GM08714 (cell line): ENCODE measurements around the gene FHDC1.

Experiments
- H3K4me3 ChIP-seq: fragments of 200-500 bp; sonication (Bioruptor generic); 2 replicates; pipeline ENCODE4 v1.5.1; 2014; ENCODE audit warnings: mild to moderate bottlenecking, low read length, inconsistent platforms
- ZNF274 ChIP-seq: IDR thresholded peaks from 2 replicates; pipeline ENCODE4 v1.6.1; 2012; ENCODE audit warnings: mild to moderate bottlenecking, low read depth, low read length

FHDC1 gene

DNA sequence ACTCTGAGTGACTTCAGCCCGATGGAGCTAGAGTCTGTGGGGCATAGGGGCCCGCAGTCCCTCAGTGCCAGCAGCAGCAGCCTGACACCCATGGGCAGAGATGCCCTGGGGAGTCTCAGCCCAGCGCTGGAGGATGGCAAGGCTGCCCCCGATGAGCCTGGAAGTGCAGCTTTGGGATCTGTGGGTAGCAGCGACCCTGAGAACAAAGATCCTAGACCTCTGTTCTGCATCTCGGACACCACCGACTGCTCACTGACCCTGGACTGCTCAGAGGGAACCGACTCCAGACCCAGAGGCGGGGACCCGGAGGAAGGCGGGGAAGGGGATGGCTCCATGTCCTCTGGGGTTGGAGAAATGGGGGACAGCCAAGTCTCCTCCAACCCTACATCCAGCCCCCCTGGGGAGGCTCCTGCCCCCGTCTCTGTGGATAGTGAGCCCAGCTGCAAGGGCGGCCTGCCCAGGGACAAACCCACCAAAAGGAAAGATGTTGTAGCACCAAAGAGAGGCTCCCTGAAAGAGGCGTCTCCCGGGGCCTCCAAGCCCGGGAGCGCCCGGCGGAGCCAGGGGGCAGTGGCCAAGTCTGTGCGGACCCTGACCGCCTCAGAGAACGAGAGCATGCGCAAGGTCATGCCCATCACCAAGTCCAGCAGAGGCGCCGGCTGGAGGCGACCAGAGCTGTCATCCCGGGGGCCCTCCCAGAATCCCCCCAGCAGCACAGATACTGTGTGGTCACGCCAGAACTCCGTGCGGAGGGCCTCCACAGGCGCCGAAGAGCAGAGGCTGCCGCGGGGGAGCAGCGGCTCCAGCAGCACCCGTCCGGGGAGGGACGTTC, 39.5 kb downstream of the FHDC1 start:
- H3K4me3 ChIP-seq: no peak overlapping the region

GRCh38 chr4:152976212-152976761, 40.2 kb downstream of the FHDC1 start:
- no peak overlapping the region for H3K4me3 ChIP-seq
- no peak for TF ChIP-seq ZNF274

More for the DNA sequence above, 39.5 kb downstream of the FHDC1 start:
- TF ChIP-seq ZNF274: no peak

GRCh38 chr4:152979731-152980330, 43.7 kb downstream of the FHDC1 start:
- no peak for TF ChIP-seq ZNF274
- H3K4me3 ChIP-seq: no peak overlapping the region

GRCh38 chr4:152981278-152981677, 45.2 kb downstream of the FHDC1 start:
- H3K4me3 ChIP-seq: no peak overlapping the region
- TF ChIP-seq ZNF274: no peak

DNA sequence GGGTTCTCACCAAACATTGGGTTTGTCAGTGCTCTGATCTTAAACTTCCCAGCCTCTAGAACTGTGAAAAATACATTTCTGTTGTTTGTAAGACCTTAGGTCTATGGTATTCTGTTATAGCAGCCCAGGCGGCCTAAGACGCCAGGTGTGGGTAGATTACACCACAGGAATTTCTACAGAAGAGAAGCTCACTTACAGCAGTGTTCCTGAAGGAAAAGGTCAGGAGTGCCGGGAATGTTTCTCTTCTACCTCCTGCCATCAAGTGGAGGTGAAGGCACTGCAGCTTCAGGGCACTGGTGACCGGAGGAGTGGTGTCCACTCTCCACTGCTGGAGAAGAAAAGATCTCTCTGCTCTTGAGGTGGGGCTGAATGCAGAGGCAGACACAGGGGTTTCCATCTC, 45.7 kb downstream of the FHDC1 start:
- TF ChIP-seq ZNF274: no peak
- H3K4me3 ChIP-seq: no peak overlapping the region

GRCh38 chr4:152983221-152983620, 47.1 kb downstream of the FHDC1 start:
- TF ChIP-seq ZNF274: no peak
- no peak overlapping the region for H3K4me3 ChIP-seq

GRCh38 chr4:152983774-152984411, 47.8 kb downstream of the FHDC1 start:
- TF ChIP-seq ZNF274: no peak
- no peak overlapping the region for H3K4me3 ChIP-seq

DNA sequence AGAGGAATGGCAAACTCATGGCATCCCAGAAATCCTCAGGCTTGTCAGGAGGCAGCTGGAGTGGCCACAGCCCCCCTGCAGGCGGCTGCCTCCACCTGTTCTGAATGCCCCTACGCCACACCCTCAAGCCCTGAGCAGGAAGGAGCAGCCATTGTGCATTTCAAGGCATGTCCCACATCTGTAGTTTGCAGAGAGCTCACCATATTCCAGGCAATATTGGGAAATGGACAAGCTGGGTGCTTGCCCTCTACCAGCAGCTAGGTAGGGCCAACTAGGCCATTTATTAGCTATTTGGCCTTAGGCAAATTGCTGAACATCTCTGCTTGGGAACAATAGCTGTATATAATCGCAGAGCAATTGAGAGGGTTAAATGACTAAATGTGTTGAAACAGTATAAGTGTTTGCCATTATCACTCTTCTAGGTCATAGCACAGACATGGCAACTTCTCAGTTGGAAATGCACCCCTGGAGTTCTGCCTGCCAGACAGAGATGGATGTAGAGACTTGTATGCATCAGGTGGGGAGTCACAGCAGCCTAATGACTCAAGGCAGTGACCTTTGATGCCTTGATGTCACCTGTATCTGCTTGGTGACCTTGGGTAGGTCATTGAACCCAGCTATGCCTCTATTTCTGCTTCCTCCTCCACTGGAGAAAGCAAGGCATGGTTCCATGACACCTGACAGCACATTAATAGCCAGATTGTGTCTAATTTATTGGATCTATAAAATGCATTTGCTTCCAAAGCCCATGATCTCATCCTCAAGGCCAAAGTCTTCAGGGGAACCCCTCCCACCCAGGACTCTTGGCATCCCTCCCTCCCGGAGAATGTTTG, 52.8 kb downstream of the FHDC1 start:
- no peak for TF ChIP-seq ZNF274
- H3K4me3 ChIP-seq: no peak overlapping the region

DNA sequence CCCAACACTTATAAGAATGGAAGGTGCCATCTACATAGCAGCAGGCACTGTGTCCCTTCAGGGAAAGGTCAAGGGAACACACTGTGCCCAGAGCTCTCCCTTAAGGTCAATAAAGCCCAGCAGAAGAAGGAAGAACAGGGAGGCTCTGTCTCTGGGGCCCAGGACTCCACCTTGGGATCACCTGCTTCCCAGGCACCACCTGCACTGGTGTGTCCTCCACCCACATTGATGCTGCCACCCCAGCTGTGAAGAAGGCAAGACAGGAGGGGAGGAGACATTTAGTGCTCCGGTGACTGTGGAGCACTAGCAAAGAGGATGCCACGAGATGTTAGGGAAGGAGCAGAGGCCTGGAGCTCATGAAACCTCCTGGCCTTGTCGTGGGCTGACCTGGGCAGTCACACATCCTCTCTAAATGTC, 53.4 kb downstream of the FHDC1 start:
- no peak for TF ChIP-seq ZNF274
- no peak overlapping the region for H3K4me3 ChIP-seq

- no peak for TF ChIP-seq ZNF274
Measured at GRCh38 chr4:152990471-152991131, 54.5 kb downstream of the FHDC1 start.

GRCh38 chr4:152991398-152991797, 55.3 kb downstream of the FHDC1 start:
- no peak for TF ChIP-seq ZNF274
- H3K4me3 ChIP-seq: no peak overlapping the region

More at GRCh38 chr4:152990471-152991131, 54.5 kb downstream of the FHDC1 start:
- no peak overlapping the region for H3K4me3 ChIP-seq

- TF ChIP-seq ZNF274: no peak
- no peak overlapping the region for H3K4me3 ChIP-seq
Measured at GRCh38 chr4:152992027-152992426, 55.9 kb downstream of the FHDC1 start.

DNA sequence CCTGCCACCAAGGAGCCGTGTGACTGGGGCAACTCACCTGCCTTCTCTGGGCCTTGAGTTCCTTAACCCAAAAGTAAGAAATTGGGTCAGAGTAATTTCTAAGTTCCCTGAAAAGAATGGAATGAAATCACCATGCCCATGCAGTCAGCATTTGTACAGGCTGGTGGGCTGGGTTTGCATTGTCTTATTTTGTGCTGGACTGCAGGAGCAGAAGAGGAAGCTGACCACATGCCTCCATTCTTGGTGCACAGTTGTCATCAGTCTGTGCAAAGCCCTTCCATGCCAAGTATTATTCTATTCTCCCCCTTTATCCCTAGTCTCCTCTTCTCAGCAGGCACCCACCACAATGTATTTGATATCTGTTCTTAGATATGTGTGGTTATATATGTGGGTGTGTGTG, 56.3 kb downstream of the FHDC1 start:
- no peak for TF ChIP-seq ZNF274
- H3K4me3 ChIP-seq: no peak overlapping the region
